GM23248 (cell line): ENCODE measurements around the gene FHOD3.

Source experiments
- EZH2 ChIP-seq: fragments of 200-600 bp; sonication (generic); IDR thresholded peaks from 2 replicates; pipeline ENCODE4 v1.6.1; 2018; ENCODE audit warnings: antibody characterized with exemption, mild to moderate bottlenecking; ENCODE audit not compliant: insufficient read depth, poor library complexity, severe bottlenecking
- EZH2phosphoT487 ChIP-seq: fragments of 200-600 bp; sonication (generic); IDR thresholded peaks from 2 replicates; pipeline ENCODE4 v1.6.1; 2018; ENCODE audit warnings: antibody characterized with exemption, moderate library complexity, mild to moderate bottlenecking, low read depth; ENCODE audit not compliant: insufficient read depth

GRCh38 chr18:36309436-36310391 lies 12.2 kb downstream of the FHOD3 start:
- no peak for TF ChIP-seq EZH2
- no peak for TF ChIP-seq EZH2phosphoT487
